HG02840 (cell line): ENCODE measurements around the gene CD200.
"Not testable (repeated sequence)": the region's sequence is repeated elsewhere in the genome, so short reads cannot be mapped to it uniquely, and the experiment has no call there.

Experiments
- ATAC-seq: cut with Tn5 transposase; IDR thresholded peaks from one replicate; pipeline ENCODE4 v1.9.1; 2021; ENCODE audit warnings: mild to moderate bottlenecking, moderate library complexity, moderate number of reproducible peaks; ENCODE audit not compliant: unreplicated experiment, low FRiP score

Gene CD200

GRCh38 chr3:112404924-112405549 lies 72.1 kb downstream of the CD200 start:
- not testable (repeated sequence) for ATAC-seq

DNA sequence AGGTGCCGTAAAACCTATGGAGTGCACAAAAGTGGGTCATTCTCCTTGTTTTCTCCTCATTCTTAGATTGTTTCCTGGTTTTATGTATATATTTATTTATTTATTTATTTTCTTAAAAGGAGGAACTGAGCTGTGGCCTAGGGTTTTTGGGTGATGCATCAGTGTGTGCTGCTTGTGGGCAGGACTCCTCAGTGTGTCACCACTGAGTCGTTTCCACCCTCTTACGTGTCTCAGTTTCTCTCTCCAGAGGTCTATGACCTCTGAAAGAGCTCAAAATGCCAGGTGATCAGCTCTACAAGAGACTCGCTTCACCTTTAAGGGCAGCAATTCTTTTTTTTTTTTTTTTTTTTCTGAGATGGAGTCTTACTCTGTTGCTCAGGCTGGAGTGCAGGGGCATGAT lies 72.9 kb downstream of the CD200 start:
- no peak for ATAC-seq

- no peak for ATAC-seq
These were observed 74.4 kb downstream of the CD200 start for GRCh38 chr3:112407214-112407887.

- no peak for ATAC-seq
These were observed 75.1 kb downstream of the CD200 start for GRCh38 chr3:112407888-112408702.

GRCh38 chr3:112409041-112409440 lies 76.1 kb downstream of the CD200 start:
- ATAC-seq = no peak

GRCh38 chr3:112411425-112411824 lies 78.5 kb downstream of the CD200 start:
- ATAC-seq = no peak
